NCI-H128 (cell line): ENCODE results near the gene THYN1.

Experiments used
- DNase-seq: peaks from one replicate; lab custom pipeline; 2025; ENCODE audit not compliant: unreplicated experiment; lab: John Stamatoyannopoulos, UW

The THYN1 gene

GRCh38 chr11:134223836-134224709 is 29.1 kb downstream of the THYN1 start, which contains the start of the genes NCAPD3 and VPS26B:
NCAPD3 (minus strand) TSS chr11:134223967; CDS start chr11:134223926, 41 bp downstream.
VPS26B (plus strand) TSS chr11:134224671; CDS start chr11:134225123, 452 bp downstream.
- peak; percentile 90 for DNase-seq

- no peak for DNase-seq
These were observed 30.0 kb downstream of the THYN1 start for GRCh38 chr11:134223121-134223520.

- DNase-seq = no peak
These were observed 36.3 kb downstream of the THYN1 start for GRCh38 chr11:134216816-134217215.

- no peak for DNase-seq
These were observed 37.3 kb downstream of the THYN1 start for GRCh38 chr11:134215836-134216235.

GRCh38 chr11:134207538-134208239 is 45.5 kb downstream of the THYN1 start:
- no peak for DNase-seq

GRCh38 chr11:134206185-134206584 is 47.0 kb downstream of the THYN1 start:
- no peak for DNase-seq

- no peak for DNase-seq
These were observed 47.4 kb downstream of the THYN1 start for GRCh38 chr11:134205729-134206128.

- no peak for DNase-seq
These were observed 50.5 kb downstream of the THYN1 start for GRCh38 chr11:134202661-134203060.

- DNase-seq = no peak
These were observed 52.5 kb downstream of the THYN1 start for GRCh38 chr11:134200688-134201087.

- DNase-seq = no peak
These were observed 53.6 kb downstream of the THYN1 start for GRCh38 chr11:134199531-134199930.
